Right lobe of liver (tissue), 4 donors: ENCODE results near the gene SRRM5.

Experiments
- POLR2A ChIP-seq: fragments of 450-650 bp; IDR thresholded peaks from one replicate; pipeline ENCODE4 v1.6.1; 2017; ENCODE audit warnings: antibody characterized with exemption, mild to moderate bottlenecking
- TF ChIP-seq, protein P1 (sequence below), 4 donors: fragments of 200-600 bp in 3 of 4; fragments of 450-650 bp in 1 of 4; IDR thresholded peaks; one replicate each; pipeline versions ENCODE4 v1.5.1 to v1.8.0; 2016 to 2022; ENCODE audit warnings: antibody characterized with exemption in 4 of 4, mild to moderate bottlenecking in 2 of 4
- donor health status: DM: no; HTN: no; CAD: no.
- donor health status: DM: no; HTN: no; CAD: no.
- donor health status: DM: no; HTN: yes; CAD: no.

DNA sequence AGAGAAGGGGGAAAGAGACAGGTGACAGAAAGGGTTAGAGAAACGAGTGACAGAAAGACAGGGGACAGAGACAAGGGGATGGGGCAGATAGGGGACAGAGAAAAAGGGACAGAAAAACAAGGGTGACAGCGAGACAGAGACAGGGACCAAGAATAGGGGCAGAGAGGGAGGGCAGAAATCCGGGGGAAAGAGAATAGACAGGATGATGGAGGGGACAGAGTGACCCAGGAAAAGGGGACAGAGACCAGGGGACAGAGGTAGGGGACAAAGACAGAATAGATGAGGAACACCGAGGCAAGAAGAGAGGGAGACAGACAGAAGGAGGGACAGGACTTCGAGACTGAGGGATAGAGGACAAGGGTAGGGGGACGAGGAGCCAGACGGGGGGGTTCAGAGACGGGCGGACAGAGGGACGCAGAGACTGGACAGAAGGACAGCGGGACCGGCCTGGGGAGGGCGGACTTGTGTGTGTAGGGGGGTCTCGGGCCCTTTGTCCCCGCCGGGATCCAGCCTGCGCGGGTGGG lies 27.2 kb downstream of the SRRM5 start:
- TF ChIP-seq POLR2A: no peak
- TF ChIP-seq, protein P1, sequence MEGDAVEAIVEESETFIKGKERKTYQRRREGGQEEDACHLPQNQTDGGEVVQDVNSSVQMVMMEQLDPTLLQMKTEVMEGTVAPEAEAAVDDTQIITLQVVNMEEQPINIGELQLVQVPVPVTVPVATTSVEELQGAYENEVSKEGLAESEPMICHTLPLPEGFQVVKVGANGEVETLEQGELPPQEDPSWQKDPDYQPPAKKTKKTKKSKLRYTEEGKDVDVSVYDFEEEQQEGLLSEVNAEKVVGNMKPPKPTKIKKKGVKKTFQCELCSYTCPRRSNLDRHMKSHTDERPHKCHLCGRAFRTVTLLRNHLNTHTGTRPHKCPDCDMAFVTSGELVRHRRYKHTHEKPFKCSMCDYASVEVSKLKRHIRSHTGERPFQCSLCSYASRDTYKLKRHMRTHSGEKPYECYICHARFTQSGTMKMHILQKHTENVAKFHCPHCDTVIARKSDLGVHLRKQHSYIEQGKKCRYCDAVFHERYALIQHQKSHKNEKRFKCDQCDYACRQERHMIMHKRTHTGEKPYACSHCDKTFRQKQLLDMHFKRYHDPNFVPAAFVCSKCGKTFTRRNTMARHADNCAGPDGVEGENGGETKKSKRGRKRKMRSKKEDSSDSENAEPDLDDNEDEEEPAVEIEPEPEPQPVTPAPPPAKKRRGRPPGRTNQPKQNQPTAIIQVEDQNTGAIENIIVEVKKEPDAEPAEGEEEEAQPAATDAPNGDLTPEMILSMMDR (IDR thresholded peaks at IDR 0.05): no peak
